Mesenchymal stem cell (in vitro differentiated cells and primary cell): ENCODE measurements around the gene C2orf76.

ENCODE experiments used
- DNase-seq: peaks from one replicate; pipeline ENCODE4 v3.0.0-alpha.2; 2013
- H2AFZ ChIP-seq: one replicate; pipeline ENCODE4 v1.6.1; 2013; ENCODE audit warnings: low read depth, mild to moderate bottlenecking, control low read depth, inconsistent platforms, low read length, moderate library complexity
- H2AK5ac ChIP-seq: 2 replicates; pipeline ENCODE4 v1.6.1; 2013; ENCODE audit warnings: low read length, moderate library complexity, mild to moderate bottlenecking, inconsistent platforms; ENCODE audit not compliant: severe bottlenecking
- H2BK120ac ChIP-seq: one replicate; pipeline ENCODE4 v1.6.1; 2013; ENCODE audit warnings: low read depth, mild to moderate bottlenecking, inconsistent platforms, low read length, moderate library complexity
- H2BK12ac ChIP-seq, 2 experiments: one replicate each; pipeline ENCODE4 v1.6.1; 2013; ENCODE audit warnings: inconsistent platforms in 2 of 2, low read length in 2 of 2, mild to moderate bottlenecking in 2 of 2, moderate library complexity in 2 of 2, control low read depth in 1 of 2
- H2BK15ac ChIP-seq: one replicate; pipeline ENCODE4 v1.6.1; 2013; ENCODE audit warnings: mild to moderate bottlenecking, low read depth, inconsistent platforms; ENCODE audit not compliant: poor library complexity, severe bottlenecking
- H2BK5ac ChIP-seq: 2 replicates; pipeline ENCODE4 v1.6.1; 2013; ENCODE audit warnings: low read depth, mild to moderate bottlenecking, low read length, control low read depth, inconsistent platforms; ENCODE audit not compliant: poor library complexity, severe bottlenecking
- H3K14ac ChIP-seq, 2 experiments: one replicate each; pipeline ENCODE4 v1.6.1; 2013; ENCODE audit warnings: inconsistent platforms in 2 of 2, low read length in 2 of 2, control low read depth in 1 of 2, mild to moderate bottlenecking in 1 of 2, moderate library complexity in 1 of 2
- H3K18ac ChIP-seq, 2 experiments: one replicate each; pipeline ENCODE4 v1.6.1; 2013; ENCODE audit warnings: inconsistent platforms in 2 of 2, low read length in 2 of 2, control low read depth in 1 of 2, low read depth in 1 of 2, mild to moderate bottlenecking in 1 of 2
- H3K23ac ChIP-seq, 2 experiments: one replicate each; pipeline ENCODE4 v1.6.1; 2013; ENCODE audit warnings: inconsistent platforms in 2 of 2, low read length in 2 of 2, mild to moderate bottlenecking in 2 of 2, moderate library complexity in 2 of 2, control low read depth in 1 of 2
- H3K27ac ChIP-seq: 2 replicates; pipeline ENCODE4 v1.5.1; 2013; ENCODE audit warnings: mild to moderate bottlenecking, moderate library complexity, low read length, control low read depth, inconsistent platforms; ENCODE audit not compliant: poor library complexity, severe bottlenecking
- H3K27me3 ChIP-seq, 2 experiments: 2 replicates each; pipeline versions ENCODE4 v1.6.1 to v1.7.0; 2013; ENCODE audit warnings: low read length in 2 of 2, mild to moderate bottlenecking in 2 of 2, moderate library complexity in 2 of 2, control low read depth in 1 of 2, inconsistent platforms in 1 of 2; ENCODE audit not compliant: control insufficient read depth in 1 of 2, insufficient read depth in 1 of 2
- H3K36me3 ChIP-seq, 2 experiments: 2 replicates each; pipeline versions ENCODE4 v1.6.1 to v1.7.0; 2013; ENCODE audit warnings: low read length in 2 of 2, control low read depth in 1 of 2, inconsistent platforms in 1 of 2, low read depth in 1 of 2, mild to moderate bottlenecking in 1 of 2; ENCODE audit not compliant: insufficient read depth in 2 of 2, control insufficient read depth in 1 of 2
- H3K4ac ChIP-seq, 2 experiments: one replicate each; pipeline ENCODE4 v1.6.1; 2013; ENCODE audit warnings: inconsistent platforms in 2 of 2, low read length in 2 of 2, mild to moderate bottlenecking in 2 of 2, moderate library complexity in 2 of 2, control low read depth in 1 of 2, low read depth in 1 of 2
- H3K4me1 ChIP-seq: 2 replicates; pipeline ENCODE4 v1.6.1; 2013; ENCODE audit warnings: low read depth, low read length, control low read depth; ENCODE audit not compliant: control insufficient read depth, insufficient read depth
- H3K4me2 ChIP-seq: 2 replicates; pipeline ENCODE4 v1.6.1; 2013; ENCODE audit warnings: low read length, mild to moderate bottlenecking, inconsistent platforms; ENCODE audit not compliant: poor library complexity, severe bottlenecking
- H3K4me3 ChIP-seq, 2 experiments: 2 replicates each; pipeline versions ENCODE4 v1.5.1 to v1.7.0; 2013; ENCODE audit warnings: low read length in 2 of 2, mild to moderate bottlenecking in 2 of 2, control low read depth in 1 of 2, low read depth in 1 of 2; ENCODE audit not compliant: insufficient read depth in 1 of 2
- H3K79me1 ChIP-seq: replicated peaks from 2 replicates; pipeline ENCODE4 v1.6.1; 2013; ENCODE audit warnings: mild to moderate bottlenecking, control low read depth, low read length, inconsistent platforms; ENCODE audit not compliant: poor library complexity, severe bottlenecking
- H3K9ac ChIP-seq: 2 replicates; pipeline ENCODE4 v1.7.0; 2013; ENCODE audit warnings: mild to moderate bottlenecking, low read length, moderate library complexity
- H3K9me3 ChIP-seq: 2 replicates; pipeline ENCODE4 v1.7.0; 2013; ENCODE audit warnings: mild to moderate bottlenecking, low read length; ENCODE audit not compliant: control insufficient read depth
- H4K8ac ChIP-seq: one replicate; pipeline ENCODE4 v1.6.1; 2013; ENCODE audit warnings: inconsistent platforms, mild to moderate bottlenecking, low read length, moderate library complexity
- H4K91ac ChIP-seq: one replicate; pipeline ENCODE4 v1.6.1; 2013; ENCODE audit warnings: mild to moderate bottlenecking, low read length, inconsistent platforms
- WGBS: methylation state at CpG from one replicate; pipeline ENCODE4 v1.1.7; 2013; ENCODE audit warnings: mixed read lengths; 5-methylcytosine and 5-hydroxymethylcytosine counted together

C2orf76 gene

DNA sequence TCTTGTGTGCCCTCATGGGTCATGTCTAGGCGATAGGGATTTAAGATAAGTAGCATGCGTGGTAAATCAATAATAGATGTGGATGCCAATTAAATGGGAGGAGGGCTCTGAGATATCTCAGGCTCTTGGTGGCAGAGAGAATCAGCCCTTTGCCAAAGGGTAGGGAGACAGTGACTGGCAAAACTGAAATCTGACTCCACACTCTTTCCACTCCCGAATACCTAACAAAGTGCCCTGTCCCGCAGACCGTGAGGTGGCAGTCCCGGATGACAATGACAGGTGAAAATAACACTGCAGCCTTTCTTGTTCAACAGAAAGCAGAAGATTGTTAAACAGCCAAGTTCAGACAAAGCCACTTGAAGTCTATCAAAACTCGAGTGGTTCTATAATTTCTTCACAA, 47.0 kb downstream of the C2orf76 start:
- Histone ChIP-seq H4K8ac (no peak overlapping the region), H2BK15ac (no peak overlapping the region), H3K9me3 (no peaks in the 10 kb centered on the region), H2BK5ac (no peak overlapping the region), H3K4me2 (no peak overlapping the region), H3K4me1 (no peaks in the 10 kb centered on the region), H2AK5ac (no peak overlapping the region), H3K27ac (no peak overlapping the region), H3K27me3 (no peaks in the 10 kb centered on the region), H3K9ac (no peak overlapping the region), H3K23ac (no peak overlapping the region), H2BK12ac (no peak overlapping the region), H3K4ac (no peak overlapping the region), H3K79me1 (no peaks in the 10 kb centered on the region), H3K36me3 (no peaks in the 10 kb centered on the region), H3K4me3 (no peak overlapping the region), H4K91ac (no peak overlapping the region), H3K18ac (no peak overlapping the region), H2AFZ (no peak overlapping the region), H2BK120ac (no peak overlapping the region), H3K14ac (no peak overlapping the region)
- 77% methylated on average over 6 of the region's 7 CpGs for WGBS
- no peak for DNase-seq

DNA sequence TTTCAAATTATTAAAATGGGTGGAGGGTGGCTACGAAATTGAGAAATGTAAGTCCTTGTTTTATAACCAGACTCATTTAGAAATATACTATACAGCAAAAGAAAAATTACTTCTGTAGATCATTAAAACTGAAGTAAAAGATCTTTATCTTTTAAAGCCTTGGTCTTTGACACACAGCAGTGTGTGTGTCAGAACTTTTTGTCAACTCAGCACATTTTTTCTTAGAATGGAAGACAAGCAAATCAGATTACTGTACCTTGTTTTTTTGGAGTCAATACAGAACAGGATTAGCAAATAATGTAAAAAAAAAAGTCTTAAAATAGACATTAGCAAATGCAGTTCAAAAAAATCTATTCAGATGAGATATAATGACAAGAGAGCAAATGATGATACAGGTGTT, 49.1 kb downstream of the C2orf76 start:
- DNase-seq, result no peak
- WGBS, result no CpG with 5 or more reads among the region's 1 CpG
- no peaks in the 10 kb centered on the region for H3K79me1 ChIP-seq
- no peak overlapping the region for H3K27ac ChIP-seq
- H2BK15ac ChIP-seq, result no peak overlapping the region
- no peak overlapping the region for H3K4ac ChIP-seq
- no peak overlapping the region for H2BK5ac ChIP-seq
- H3K9ac ChIP-seq, result no peak overlapping the region
- H3K9me3 ChIP-seq, result no peaks in the 10 kb centered on the region
- H2AK5ac ChIP-seq, result no peak overlapping the region
- no peak overlapping the region for H4K91ac ChIP-seq
- no peak overlapping the region for H3K14ac ChIP-seq
- H2AFZ ChIP-seq, result no peak overlapping the region
- no peaks in the 10 kb centered on the region for H3K4me1 ChIP-seq
- H2BK12ac ChIP-seq, result no peak overlapping the region
- H3K4me3 ChIP-seq, result no peak overlapping the region
- no peak overlapping the region for H3K23ac ChIP-seq
- no peak overlapping the region for H2BK120ac ChIP-seq
- H3K18ac ChIP-seq, result no peak overlapping the region
- no peaks in the 10 kb centered on the region for H3K36me3 ChIP-seq
- H3K4me2 ChIP-seq, result no peak overlapping the region
- no peaks in the 10 kb centered on the region for H3K27me3 ChIP-seq
- no peak overlapping the region for H4K8ac ChIP-seq

DNA sequence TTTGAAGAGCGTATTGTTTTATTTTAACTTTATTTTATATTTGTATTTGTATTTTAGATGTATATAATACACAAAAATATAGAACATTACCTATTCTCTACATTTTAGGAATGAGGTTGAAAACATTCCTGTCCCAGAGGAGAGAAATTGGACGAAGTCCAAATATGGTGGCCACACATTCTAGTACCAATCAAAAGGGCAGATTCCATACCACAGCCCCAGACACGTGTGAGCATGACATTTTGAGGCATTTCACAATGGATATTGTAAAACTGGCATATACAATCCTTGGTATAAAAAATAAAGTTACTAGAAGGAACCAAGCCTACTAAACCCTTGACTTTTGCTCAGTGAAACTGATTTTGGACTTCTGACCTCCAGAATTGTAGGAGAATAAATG, 50.6 kb downstream of the C2orf76 start:
- 83% methylated on average over 1 of the region's 3 CpGs for WGBS
- H3K4me3 ChIP-seq, result no peak overlapping the region
- no peak overlapping the region for H3K4ac ChIP-seq

DNA sequence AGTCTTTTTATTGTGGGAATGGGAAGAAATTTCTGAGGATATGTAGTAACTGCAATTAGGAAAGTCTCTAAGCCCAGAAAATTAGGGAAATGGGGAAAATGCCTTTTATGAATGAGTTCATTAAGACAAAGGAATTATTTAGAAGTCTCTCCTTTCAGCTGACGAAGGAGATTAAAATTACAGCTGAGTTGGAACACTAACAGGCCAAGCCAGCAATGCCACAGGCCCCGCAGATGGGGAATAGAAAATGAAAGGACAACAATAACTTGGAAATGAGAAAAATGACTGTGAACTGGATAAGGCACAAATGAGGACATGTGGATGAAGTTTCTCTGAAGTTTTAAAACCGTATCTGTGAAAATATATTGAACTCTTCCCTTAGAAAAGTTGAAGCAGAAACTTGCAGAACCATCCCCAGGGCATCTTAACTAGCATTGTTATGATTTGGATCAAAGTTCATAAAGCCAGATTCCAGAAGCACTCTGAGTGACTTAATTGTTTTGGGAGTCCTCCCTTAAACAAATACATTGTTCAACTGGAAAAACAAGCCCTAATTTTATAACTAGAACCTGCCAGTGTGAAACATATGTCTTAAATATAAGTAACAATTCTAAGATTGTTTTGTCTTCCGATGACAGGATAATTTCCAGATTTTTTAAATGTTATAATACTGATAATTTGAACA, 51.3 kb downstream of the C2orf76 start:
- no peak overlapping the region for H2AFZ ChIP-seq
- H3K23ac ChIP-seq, result no peak overlapping the region
- no peak overlapping the region for H3K18ac ChIP-seq
- no peak for DNase-seq
- no peak overlapping the region for H4K8ac ChIP-seq
- no peaks in the 10 kb centered on the region for H3K4me1 ChIP-seq
- no peak overlapping the region for H2BK5ac ChIP-seq
- no peak overlapping the region for H4K91ac ChIP-seq
- H2AK5ac ChIP-seq, result no peak overlapping the region
- H3K27me3 ChIP-seq, result no peaks in the 10 kb centered on the region
- no peak overlapping the region for H3K14ac ChIP-seq
- no peaks in the 10 kb centered on the region for H3K9me3 ChIP-seq
- peak overlapping the region in 1 of 2 experiments; percentile 55 for H3K4me3 ChIP-seq
- H3K4me2 ChIP-seq, result no peak overlapping the region
- WGBS, result over 99% methylated on average over 3 of the region's 4 CpGs
- no peak overlapping the region for H2BK12ac ChIP-seq
- no peaks in the 10 kb centered on the region for H3K79me1 ChIP-seq
- no peak overlapping the region for H2BK15ac ChIP-seq
- H3K9ac ChIP-seq, result peak overlapping the region; percentile 76
- no peak overlapping the region for H3K4ac ChIP-seq
- no peak overlapping the region for H3K27ac ChIP-seq
- no peaks in the 10 kb centered on the region for H3K36me3 ChIP-seq
- H2BK120ac ChIP-seq, result no peak overlapping the region

More for the DNA sequence above, 50.6 kb downstream of the C2orf76 start:
- Histone ChIP-seq H4K91ac (no peak overlapping the region), H3K9ac (no peak overlapping the region), H3K14ac (no peak overlapping the region), H2BK5ac (no peak overlapping the region), H2BK15ac (no peak overlapping the region), H3K4me1 (no peaks in the 10 kb centered on the region), H2AK5ac (no peak overlapping the region), H4K8ac (no peak overlapping the region), H3K27me3 (no peaks in the 10 kb centered on the region), H3K4me2 (no peak overlapping the region), H2BK12ac (no peak overlapping the region), H2AFZ (no peak overlapping the region), H3K18ac (no peak overlapping the region), H3K36me3 (no peaks in the 10 kb centered on the region), H3K9me3 (no peaks in the 10 kb centered on the region), H2BK120ac (no peak overlapping the region), H3K23ac (no peak overlapping the region), H3K79me1 (no peaks in the 10 kb centered on the region), H3K27ac (no peak overlapping the region)
- no peak for DNase-seq
